K562 (cell line): ENCODE measurements around the gene PMVK. TPM values are rescaled to one million over a fixed set of nuclear protein-coding genes. Genes with fewer than 3 reads are reported as not detected.

Experiments
- ADNP ChIP-seq: fragments of 200-800 bp; sonication (Bioruptor generic); IDR thresholded peaks from 2 replicates; pipeline ENCODE4 v1.6.1; 2016; ENCODE audit warnings: missing genetic modification characterization, missing compliant biosample characterization
- ATF3 ChIP-seq, 2 experiments: fragments of 450-650 bp in 1 of 2; sonication (generic) in 1 of 2; formaldehyde crosslinking in 1 of 2; IDR thresholded peaks in 1 of 2; conservative IDR thresholded peaks in 1 of 2; 2 replicates each; pipeline versions ENCODE4 v1.6.1 to v1.8.1; 2016 to 2023; ENCODE audit warnings: mild to moderate bottlenecking in 2 of 2, moderate library complexity in 2 of 2, inconsistent platforms in 1 of 2, missing genetic modification reagents in 1 of 2
- E2F8 ChIP-seq: fragments of 450-650 bp; IDR thresholded peaks from 2 replicates; pipeline ENCODE4 v1.7.1; 2018; ENCODE audit warnings: mild to moderate bottlenecking, low read depth; ENCODE audit not compliant: partially characterized antibody
- GATAD2A ChIP-seq: fragments of 450-650 bp; IDR thresholded peaks from 2 replicates; pipeline ENCODE4 v1.6.1; 2017
- HNRNPL ChIP-seq: fragments of 200-400 bp; formaldehyde crosslinking; IDR thresholded peaks from 2 replicates; pipeline ENCODE4 v1.6.1; 2017; ENCODE audit warnings: low read depth, mild to moderate bottlenecking, low read length
- KAT7 ChIP-seq: sonication (generic); formaldehyde crosslinking; IDR thresholded peaks from 2 replicates; pipeline ENCODE4 v1.8.0; 2022; ENCODE audit warnings: missing genetic modification reagents, mild to moderate bottlenecking, borderline replicate concordance
- MAFF ChIP-seq: IDR thresholded peaks from 2 replicates; pipeline ENCODE4 v1.6.1; 2012; ENCODE audit warnings: low read length, improper control_type of control experiment
- MAX ChIP-seq: sonication (generic); formaldehyde crosslinking; IDR thresholded peaks from 2 replicates; pipeline ENCODE4 v1.9.0; 2022; ENCODE audit warnings: mild to moderate bottlenecking, missing genetic modification reagents
- NRF1 ChIP-seq, 2 experiments: fragments of 450-650 bp; IDR thresholded peaks in 1 of 2; conservative IDR thresholded peaks in 1 of 2; 2 replicates each; pipeline ENCODE4 v1.6.1; 2014; ENCODE audit warnings: mild to moderate bottlenecking in 2 of 2
- PKNOX1 ChIP-seq: fragments of 450-650 bp; IDR thresholded peaks from 2 replicates; pipeline ENCODE4 v1.6.1; 2016
- POLR2AphosphoS5 ChIP-seq: IDR thresholded peaks from 2 replicates; pipeline ENCODE4 v1.6.1; 2011; ENCODE audit warnings: mild to moderate bottlenecking, low read depth, low read length, moderate library complexity; ENCODE audit not compliant: control insufficient read depth, insufficient read depth
- SMAD2 ChIP-seq: fragments of 150-350 bp; IDR thresholded peaks from 2 replicates; pipeline ENCODE4 v1.6.1; 2014; ENCODE audit warnings: low read depth, mild to moderate bottlenecking, low read length
- SMARCE1 ChIP-seq: fragments of 450-650 bp; IDR thresholded peaks from 2 replicates; pipeline ENCODE4 v1.7.1; 2016; ENCODE audit warnings: mild to moderate bottlenecking
- TAF7 ChIP-seq: fragments of 450-650 bp; IDR thresholded peaks from 2 replicates; pipeline ENCODE4 v1.6.1; 2016; ENCODE audit warnings: missing genetic modification characterization, missing compliant biosample characterization
- ZBTB11 ChIP-seq, 3 experiments: fragments of 200-800 bp in 1 of 3; fragments of 250-450 bp in 1 of 3; fragments of 450-650 bp in 1 of 3; sonication (Bioruptor Pico) in 1 of 3; sonication (Bioruptor generic) in 1 of 3; formaldehyde crosslinking in 1 of 3; IDR thresholded peaks; 2 replicates each; pipeline versions ENCODE4 v1.6.1 to v1.8.0; 2016 to 2022; ENCODE audit warnings: mild to moderate bottlenecking in 2 of 3, missing genetic modification characterization in 2 of 3, missing compliant biosample characterization in 1 of 3, moderate library complexity in 1 of 3
- ZNF316 ChIP-seq: fragments of 450-650 bp; IDR thresholded peaks from 2 replicates; pipeline ENCODE4 v1.6.1; 2016
- ZNF444 ChIP-seq: fragments of 250-450 bp; sonication (Bioruptor Pico); IDR thresholded peaks from 2 replicates; pipeline ENCODE4 v1.4.0; 2020; ENCODE audit warnings: mild to moderate bottlenecking, moderate library complexity
- ZNF695 ChIP-seq: fragments of 450-650 bp; formaldehyde crosslinking; IDR thresholded peaks from 2 replicates; pipeline ENCODE4 v1.4.0; 2020; ENCODE audit warnings: mild to moderate bottlenecking, moderate library complexity
- polyA plus RNA-seq, 8 experiments: library from polyadenylated mRNA; depleted of rRNA in 4 of 8; stranded (reverse) in 5 of 8; unstranded in 3 of 8; fragments of >200 nt; fragmentation: Nextera tagmentation in 2 of 8; fragmentation: Illumina TruSeq in 1 of 8; extraction: Ambion mirVana in 2 of 8; extraction: Trizol in 1 of 8; gene quantifications; 2 replicates each; pipeline versions ENCODE4 v1.2.1 to v1.2.3, GENCODE V29; 2011 to 2014; ENCODE audit warnings: inconsistent platforms in 1 of 8, missing spikeins in 1 of 8
- total RNA-seq, 7 experiments: library from RNA; depleted of rRNA in 6 of 7; stranded (reverse); fragments of >200 nt in 6 of 7; fragmentation: Illumina TruSeq in 2 of 7; extraction: Trizol in 2 of 7; gene quantifications; 2 replicates each; pipeline versions ENCODE4 v1.2.1 to v1.2.3, GENCODE V29; 2011 to 2021; ENCODE audit warnings: low replicate concordance in 1 of 7

Gene PMVK
- total and polyA plus RNA-seq, 9 of the 15 experiments (the other 6 are each of a cell fraction or from before 2014, with no cell fraction given) = 1.1 to 15.3 (median 6.3) TPM

GRCh38 chr1:154970631-154971340 lies 34.3 kb upstream of the PMVK start, which contains the start of gene SHC1 (continued):
- TF ChIP-seq ATF3 (IDR thresholded peaks at IDR 0.05) (peak; percentile 75), ATF3 (CRISPR knock-in tag; conservative IDR thresholded peaks at IDR 0.05) (no peak), HNRNPL (no peak), KAT7 (CRISPR knock-in tag) (no peak; the same call in 1 of the 2 replicates), SMARCE1 (peak; percentile 54; the same call in 1 of the 2 replicates), NRF1 (conservative IDR thresholded peaks at IDR 0.05 in 1 of 2, IDR thresholded peaks at IDR 0.05 in 1 of 2) (peak; percentile 33 to 34; a peak in 1 of 4 replicates), SMAD2 (no peak), POLR2AphosphoS5 (peak; percentile 71), PKNOX1 (peak; percentile 30; the same call in 1 of the 2 replicates), E2F8 (no peak), ZNF444 (CRISPR knock-in tag) (no peak), TAF7 (tag) (no peak), MAFF (peak; percentile 35), GATAD2A (peak; percentile 32; the same call in 1 of the 2 replicates), ZNF316 (peak; percentile 83), MAX (CRISPR knock-in tag) (peak; percentile 34; the same call in 1 of the 2 replicates), ADNP (tag) (no peak), ZNF695 (CRISPR knock-in tag) (no peak), ZBTB11 (CRISPR knock-in tag; IDR thresholded peaks at IDR 0.05) (peak in 1 of 3 experiments; percentile 62; a peak in 2 of 6 replicates)
